OCI-LY7 (cell line): ENCODE data around the gene NPC2.

Experiments
- CTCF ChIP-seq: fragments of 200-600 bp; sonication (generic); conservative IDR thresholded peaks from 2 replicates; pipeline ENCODE4 v1.5.1; 2014; ENCODE audit warnings: mild to moderate bottlenecking, antibody characterized with exemption, low read length, moderate library complexity, mixed read lengths
- EZH2phosphoT487 ChIP-seq: fragments of 200-600 bp; sonication (generic); IDR thresholded peaks from 2 replicates; pipeline ENCODE4 v1.6.1; 2018; ENCODE audit warnings: low read depth, borderline replicate concordance, mild to moderate bottlenecking, mixed run types, antibody characterized with exemption, low read length, moderate library complexity, mixed read lengths

- TF ChIP-seq CTCF (no peak), EZH2phosphoT487 (no peak)
Observed at GRCh38 chr14:74524076-74524811, 31.1 kb upstream of the NPC2 start.
